GM21423 (cell line): ENCODE results near the gene NBAS.

Experiments used
- ATAC-seq: cut with Tn5 transposase; IDR thresholded peaks from one replicate; pipeline ENCODE4 v1.9.1; 2021; ENCODE audit warnings: mild to moderate bottlenecking, moderate library complexity; ENCODE audit not compliant: unreplicated experiment

The NBAS gene

DNA sequence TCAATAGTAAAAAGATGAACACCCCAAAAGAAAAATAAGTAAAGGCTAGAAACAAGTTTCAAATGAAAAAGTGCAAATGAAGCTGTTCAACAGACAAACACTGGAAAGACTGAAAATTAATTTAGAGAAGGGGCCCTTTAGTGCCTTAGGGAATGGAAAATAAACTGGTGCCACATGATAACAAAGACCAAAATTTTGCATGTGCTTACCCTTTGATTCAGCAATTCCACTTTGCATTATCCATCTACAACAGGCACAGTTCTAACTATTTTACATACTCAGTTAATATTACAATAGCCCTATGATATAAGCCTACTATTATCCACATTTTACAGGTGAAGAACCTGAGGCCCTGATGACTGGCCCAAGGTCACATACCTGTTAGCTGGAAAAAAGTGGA, 183.9 kb downstream of the NBAS start:
- no peak for ATAC-seq

GRCh38 chr2:15372019-15372418, 189.1 kb downstream of the NBAS start:
- ATAC-seq = no peak

DNA sequence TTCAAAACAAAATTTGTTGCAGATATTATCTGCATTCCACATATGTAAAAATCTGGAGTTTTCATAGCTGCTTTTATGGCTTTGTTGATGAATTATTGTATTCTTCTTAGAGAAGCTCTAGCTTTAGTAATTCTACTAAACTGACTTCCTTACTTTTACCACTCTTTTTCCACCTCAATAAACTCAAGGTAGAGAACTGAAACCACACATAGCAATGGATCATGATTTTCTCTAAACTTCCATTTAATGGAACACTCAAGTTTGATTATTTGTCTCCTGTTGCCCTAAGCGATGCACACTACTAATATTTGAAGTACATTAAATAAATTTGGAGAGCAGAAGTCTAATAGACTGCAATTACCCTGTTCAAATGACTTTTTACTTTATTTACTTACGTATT, 192.0 kb downstream of the NBAS start:
- no peak for ATAC-seq

DNA sequence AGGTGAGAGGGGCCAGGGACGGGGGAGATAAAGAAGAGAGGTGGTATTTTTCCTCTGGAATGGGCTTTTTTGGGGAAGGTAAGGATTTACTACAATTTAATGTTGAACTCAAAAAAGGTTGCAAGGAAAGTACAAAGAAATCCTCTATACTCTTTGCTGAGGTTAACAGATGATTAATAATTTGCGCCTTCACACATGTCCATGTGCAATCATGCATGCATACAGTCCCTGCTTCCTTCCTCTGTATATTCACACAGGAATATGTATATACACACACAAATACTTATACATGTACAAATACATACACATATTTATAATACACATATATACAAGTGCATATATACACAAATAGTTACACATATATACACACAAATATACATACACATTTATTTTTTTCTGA, 193.4 kb downstream of the NBAS start:
- ATAC-seq = peak; percentile 74

- ATAC-seq = no peak
Measured at GRCh38 chr2:15367205-15367604, 193.9 kb downstream of the NBAS start.

DNA sequence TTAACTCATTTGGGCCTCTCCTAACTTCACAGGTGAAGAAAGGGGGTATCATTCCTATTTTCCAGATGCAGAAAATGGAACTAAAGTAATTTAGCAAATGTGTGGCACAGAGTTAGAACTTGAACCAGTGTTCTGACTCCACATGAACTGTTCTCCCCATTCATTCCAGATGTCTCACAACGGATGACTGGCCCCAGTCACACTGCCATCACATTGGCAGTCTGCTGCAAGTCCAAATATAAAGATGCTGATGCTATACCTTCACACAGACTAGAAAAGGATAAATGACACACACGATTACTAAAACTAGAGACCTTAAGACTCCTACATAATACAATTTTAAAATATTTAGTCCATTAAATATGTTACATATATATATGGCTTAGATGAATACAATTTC, 195.7 kb downstream of the NBAS start:
- no peak for ATAC-seq

GRCh38 chr2:15364561-15364960, 196.6 kb downstream of the NBAS start:
- no peak for ATAC-seq

DNA sequence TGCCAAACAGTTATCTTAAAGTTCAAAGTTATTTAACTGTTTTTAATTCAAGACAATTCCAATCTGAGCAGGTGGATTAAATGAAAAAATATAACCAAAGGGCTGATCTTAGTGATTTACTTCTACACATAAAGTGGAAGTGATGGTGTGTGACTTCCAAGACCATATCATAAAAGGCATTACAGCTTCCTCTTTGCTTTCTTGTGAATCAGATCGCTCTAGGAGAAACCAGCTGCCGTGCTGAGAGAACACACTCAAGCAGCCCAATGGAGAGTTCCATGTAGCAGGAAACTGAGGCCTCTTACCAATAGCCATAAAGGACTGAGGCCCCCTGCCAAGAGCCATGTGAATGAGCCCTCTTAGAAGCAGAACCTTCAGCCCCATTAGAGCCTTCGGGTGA, 197.4 kb downstream of the NBAS start:
- ATAC-seq = no peak

DNA sequence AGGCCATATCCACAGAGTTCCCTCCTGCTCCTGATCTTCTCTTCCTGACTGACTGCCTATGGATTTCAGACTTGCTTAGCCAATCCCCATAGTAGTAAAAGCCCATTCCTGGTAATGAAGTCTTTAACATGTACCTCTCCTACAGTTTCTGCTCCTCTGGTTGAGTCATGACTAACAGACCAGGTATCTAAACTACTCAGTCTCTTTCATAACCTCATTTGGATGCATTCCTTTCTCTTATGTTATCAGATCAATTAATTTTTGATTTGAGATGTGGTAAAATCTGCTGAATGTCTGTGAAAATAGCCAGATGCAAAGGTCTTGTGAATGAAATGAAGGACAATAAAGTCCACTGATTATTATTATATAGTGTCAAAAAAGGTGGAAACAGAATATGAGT, 198.0 kb downstream of the NBAS start:
- no peak for ATAC-seq

DNA sequence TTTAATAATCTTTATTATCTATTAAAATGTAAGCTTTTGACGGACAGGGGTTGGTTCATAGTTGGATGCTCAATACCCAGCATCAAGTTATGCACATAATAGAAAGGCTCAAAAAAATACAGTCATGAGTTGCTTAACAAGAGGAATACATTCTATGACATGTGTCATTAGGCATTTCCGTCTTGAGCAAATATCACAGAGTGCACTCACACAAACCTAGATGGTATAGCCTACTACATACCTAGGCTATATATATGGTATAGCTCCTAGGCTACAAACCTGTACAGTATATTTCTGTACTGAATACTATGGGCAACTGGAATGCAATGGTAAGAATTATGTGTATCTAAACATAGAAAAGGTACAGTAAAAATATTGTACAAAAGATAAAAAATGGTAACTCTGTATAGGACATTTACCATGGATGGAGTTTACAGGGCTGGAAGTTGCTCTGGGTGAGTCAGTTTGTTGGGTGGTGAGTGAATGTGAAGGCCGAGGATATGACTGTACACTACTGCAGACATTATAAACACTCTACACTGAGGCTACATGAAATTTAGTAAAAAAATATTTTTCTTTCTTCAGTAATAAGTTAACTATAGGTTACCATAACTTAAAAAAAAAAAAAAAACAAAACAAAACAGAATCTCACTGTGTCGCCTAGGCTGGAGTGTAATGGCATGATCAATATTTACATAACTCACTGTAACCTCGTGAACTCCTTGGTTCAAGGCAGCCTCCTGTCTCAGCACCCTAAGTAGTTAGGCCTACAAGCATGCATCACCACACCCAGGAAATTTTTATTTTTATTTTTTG, 201.2 kb downstream of the NBAS start:
- no peak for ATAC-seq

GRCh38 chr2:15357922-15358321, 203.2 kb downstream of the NBAS start:
- no peak for ATAC-seq

DNA sequence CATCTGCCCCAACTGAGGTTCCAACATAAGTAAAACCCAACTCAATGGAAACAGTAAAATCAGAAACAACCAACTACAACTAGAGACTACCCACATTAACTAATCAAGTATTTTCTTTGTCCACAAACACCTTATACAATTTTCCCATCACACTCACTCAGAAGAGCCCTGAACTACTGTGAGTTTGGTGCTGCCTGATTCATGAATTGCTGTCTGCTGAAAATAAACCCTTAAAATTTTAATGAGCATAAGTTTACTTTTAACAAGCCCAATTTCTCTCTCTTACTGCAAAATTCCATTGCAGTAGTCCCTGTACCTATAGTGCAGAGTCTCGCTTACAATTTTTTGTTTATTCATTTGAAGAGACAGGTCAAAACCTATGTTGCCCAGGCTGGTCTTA, 203.9 kb downstream of the NBAS start:
- no peak for ATAC-seq

DNA sequence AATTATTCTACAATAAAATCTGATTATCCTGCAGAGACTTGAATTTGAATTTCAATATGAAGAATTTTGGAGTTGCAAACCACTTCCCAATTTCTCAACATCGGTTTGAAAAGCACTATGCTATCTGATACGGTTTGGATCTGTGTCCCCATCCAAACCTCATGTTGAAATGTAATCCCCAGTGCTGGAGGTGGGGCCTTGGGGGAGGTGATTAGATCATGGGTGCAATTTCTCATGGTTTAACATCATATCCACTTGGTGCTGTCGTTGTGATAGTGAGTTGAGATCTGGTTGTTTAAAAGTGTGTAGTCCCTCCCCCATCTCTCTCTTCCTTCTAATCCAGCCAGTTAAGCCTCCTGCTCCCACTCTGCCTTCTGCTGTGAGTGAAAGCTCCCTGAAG, 205.7 kb downstream of the NBAS start:
- no peak for ATAC-seq

DNA sequence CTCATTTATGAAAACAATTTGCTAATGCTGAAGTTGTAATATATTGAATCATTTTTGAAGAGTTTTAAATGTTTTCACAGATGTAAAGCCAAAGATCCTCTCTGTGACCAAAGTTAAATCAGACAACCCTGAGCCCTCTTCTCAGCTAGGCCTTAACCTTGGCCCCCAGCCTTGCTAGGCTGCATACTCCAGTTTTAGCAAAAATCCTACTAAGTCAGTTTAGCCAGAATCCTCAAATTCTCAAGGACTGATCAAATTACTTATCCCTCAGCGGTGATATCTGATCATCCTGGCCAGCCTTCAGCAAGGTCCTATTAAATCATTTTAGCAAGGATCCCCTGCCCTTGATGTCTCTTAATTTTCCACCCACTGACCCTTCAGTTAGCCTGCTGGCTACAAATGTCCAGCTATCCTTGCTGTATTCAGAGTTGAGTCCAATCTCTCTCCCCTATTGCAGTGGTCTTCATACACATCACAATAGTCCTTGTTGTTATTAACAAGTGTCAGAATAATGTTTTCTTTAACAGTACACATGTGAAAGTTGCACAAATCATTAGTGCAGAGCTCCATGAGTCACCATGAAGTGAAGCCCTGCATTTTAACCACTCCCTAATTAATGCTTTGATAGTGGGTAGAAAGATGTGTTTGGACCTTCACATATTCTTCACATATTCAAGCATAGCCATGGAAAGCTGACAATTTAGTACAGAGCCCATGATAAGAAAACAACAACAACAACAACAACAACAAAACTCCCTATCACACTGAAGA, 206.4 kb downstream of the NBAS start:
- ATAC-seq = no peak

- no peak for ATAC-seq
Measured at GRCh38 chr2:15352363-15352762, 208.8 kb downstream of the NBAS start.

DNA sequence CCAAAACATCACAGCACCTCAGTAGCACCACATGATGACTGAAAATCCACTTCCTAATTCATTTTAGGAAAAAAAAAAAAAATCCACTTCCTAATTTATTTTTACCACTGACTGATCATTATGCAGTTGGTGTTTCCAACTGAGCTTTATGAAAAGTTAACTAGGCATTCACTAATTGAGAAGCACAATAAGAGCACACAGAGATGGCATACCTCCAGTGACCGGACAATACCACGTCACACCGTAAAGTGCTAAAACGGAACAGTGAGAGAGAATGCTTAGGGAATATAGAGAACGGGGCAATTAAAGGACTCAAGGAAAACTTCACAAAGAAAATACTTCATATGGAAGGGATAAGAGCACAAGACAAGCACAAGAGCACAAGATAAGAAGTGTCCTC, 212.5 kb downstream of the NBAS start:
- ATAC-seq = no peak

DNA sequence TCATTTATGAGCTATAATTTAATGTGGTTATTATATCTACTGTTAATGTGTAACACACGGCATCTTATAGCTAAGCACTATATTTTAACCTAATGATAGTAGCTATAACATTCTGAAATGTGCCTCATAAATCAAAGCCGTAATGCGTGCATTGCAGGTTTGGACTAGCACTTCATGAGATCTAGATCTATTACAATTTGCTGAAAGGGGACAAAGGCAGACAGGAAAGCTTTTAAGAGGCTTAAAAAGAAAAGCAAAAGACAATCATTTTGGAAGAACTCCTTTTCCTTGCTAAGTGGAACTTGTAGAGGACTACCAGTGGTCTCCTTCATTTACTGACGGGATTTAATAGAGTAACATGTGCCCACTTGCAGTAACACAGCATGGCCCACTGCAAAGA, 213.1 kb downstream of the NBAS start:
- no peak for ATAC-seq

DNA sequence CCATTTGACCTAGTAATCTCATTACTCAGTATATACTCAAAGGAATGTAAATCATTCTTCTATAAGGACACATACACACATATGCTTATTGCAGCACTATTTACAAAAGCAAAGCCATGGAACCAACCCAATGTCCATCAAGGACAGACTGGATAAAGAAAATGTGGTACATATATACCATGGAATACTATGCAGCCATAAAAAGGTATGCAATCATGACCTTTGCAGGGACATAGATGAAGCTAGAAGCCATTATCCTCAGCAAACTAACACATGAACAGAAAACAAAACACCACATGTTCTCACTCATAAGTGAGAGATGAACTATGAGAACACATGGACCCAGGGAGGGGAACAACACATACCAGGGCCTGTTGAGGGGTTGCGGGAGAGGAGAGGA, 214.5 kb downstream of the NBAS start:
- no peak for ATAC-seq

DNA sequence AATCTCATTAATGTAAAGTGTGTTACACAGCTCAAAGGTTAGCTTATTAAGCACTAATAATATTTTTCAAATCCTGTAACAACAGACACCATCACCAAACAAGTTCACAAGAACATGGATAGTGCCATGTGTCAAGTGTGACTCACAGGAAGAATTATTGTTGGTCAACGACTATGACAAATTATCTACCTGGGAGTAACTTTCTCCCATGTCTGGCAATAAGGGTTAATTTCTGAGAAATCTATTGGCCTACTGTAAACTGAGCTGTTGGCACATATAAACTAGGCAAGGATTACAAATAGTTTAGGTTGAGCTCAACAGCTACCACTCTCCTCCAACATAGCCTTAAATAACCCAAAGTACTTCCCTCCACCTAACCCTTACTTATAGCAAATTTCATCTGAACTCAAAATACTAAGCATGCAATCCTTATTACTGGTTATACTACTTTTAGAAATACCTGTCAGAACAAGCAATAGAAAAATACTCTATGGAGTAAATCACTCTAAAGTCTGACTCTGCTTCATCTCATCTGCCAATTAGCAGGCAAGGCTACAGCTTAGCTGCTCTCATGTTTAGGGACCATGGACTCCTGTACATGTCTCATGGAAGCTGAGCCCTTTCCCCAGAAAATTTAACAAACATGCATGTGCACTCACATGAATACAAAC, 223.0 kb downstream of the NBAS start:
- no peak for ATAC-seq

DNA sequence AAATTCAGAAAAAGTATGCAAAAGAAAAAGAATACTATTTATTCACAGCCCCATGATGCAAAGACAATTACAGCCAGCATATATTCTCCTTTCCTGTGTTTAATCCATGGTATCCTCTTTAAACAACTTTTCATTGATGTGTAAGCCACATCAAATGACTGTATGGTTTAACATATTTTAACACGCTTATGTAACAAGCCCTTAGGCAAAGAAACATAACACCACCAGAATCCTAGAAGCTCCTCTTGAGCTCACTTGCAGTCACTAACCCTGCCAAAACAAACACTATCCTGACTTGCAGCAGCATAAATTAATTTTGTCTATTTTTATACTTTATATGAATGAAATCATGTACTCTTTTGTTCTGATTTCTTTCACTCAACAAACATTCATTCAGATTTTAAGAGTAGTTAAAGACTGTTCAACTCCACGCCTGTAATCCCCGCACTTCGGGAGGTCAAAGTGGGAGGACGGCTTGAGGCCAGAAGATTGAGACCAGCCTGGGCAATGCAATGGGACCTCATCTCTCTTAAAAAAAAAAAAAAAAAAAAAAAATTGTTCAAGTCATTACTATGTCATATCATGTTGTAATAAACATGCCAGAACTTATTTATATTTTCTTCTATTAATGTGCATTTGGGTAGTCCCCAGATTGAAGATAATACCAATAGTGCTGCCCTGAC, 226.3 kb downstream of the NBAS start:
- no peak for ATAC-seq

DNA sequence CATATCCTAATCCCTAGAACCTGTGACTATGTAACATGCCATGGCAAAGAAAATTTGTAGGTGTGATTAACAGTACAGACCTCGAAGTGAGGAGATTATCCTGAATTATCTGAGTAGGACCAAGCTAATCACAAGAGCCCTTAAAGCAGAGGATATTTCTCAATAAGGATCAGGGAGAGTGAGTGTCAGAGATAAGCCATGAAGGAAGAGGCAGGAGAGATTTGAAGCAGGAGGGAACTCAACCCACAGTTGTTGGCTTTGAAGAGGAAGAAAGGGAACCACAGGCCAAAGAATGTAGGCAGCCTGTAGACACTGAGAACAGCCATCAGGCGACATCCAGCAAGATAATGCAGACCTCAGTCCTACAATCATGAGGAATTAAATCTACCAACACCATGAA, 229.3 kb downstream of the NBAS start:
- ATAC-seq = no peak
